Stimulated activated CD8-positive, alpha-beta memory T cell treated with anti-CD3 and anti-CD28 coated beads, Interleukin-4, amount 100 ng/mL, for 24 hours (primary cell): Measurements from ENCODE around the gene KSR2.

Experiments used
- DNase-seq: peaks from one replicate; pipeline ENCODE4 v3.0.0-alpha.2; 2020; ENCODE audit warnings: low read depth

Gene KSR2

GRCh38 chr12:117577122-117577657, 391.6 kb downstream of the KSR2 start:
- DNase-seq: no peak

GRCh38 chr12:117576053-117576452, 392.7 kb downstream of the KSR2 start:
- no peak for DNase-seq

GRCh38 chr12:117574655-117575054, 394.1 kb downstream of the KSR2 start:
- DNase-seq: no peak

- DNase-seq: no peak
These were observed 396.0 kb downstream of the KSR2 start for GRCh38 chr12:117572755-117573154.

- DNase-seq: no peak
These were observed 397.5 kb downstream of the KSR2 start for GRCh38 chr12:117571321-117571720.

GRCh38 chr12:117570608-117571007, 398.2 kb downstream of the KSR2 start:
- no peak for DNase-seq

- DNase-seq: no peak
These were observed 401.1 kb downstream of the KSR2 start for GRCh38 chr12:117567644-117568216.

GRCh38 chr12:117564881-117565280, 403.9 kb downstream of the KSR2 start:
- no peak for DNase-seq

- no peak for DNase-seq
These were observed 405.1 kb downstream of the KSR2 start for GRCh38 chr12:117563706-117564105.

GRCh38 chr12:117563007-117563406, 405.8 kb downstream of the KSR2 start:
- no peak for DNase-seq

- no peak for DNase-seq
These were observed 406.8 kb downstream of the KSR2 start for GRCh38 chr12:117561990-117562389.

GRCh38 chr12:117559978-117560377, 408.8 kb downstream of the KSR2 start:
- DNase-seq: no peak

GRCh38 chr12:117555889-117556288, 412.9 kb downstream of the KSR2 start:
- no peak for DNase-seq

GRCh38 chr12:117552971-117553370, 415.8 kb downstream of the KSR2 start:
- DNase-seq: no peak

GRCh38 chr12:117551665-117552064, 417.1 kb downstream of the KSR2 start:
- DNase-seq: no peak

GRCh38 chr12:117547209-117547608, 421.6 kb downstream of the KSR2 start:
- DNase-seq: no peak

- DNase-seq: no peak
These were observed 423.6 kb downstream of the KSR2 start for GRCh38 chr12:117545216-117545615.

- DNase-seq: no peak
These were observed 428.8 kb downstream of the KSR2 start for GRCh38 chr12:117540011-117540410.

GRCh38 chr12:117538926-117539325, 429.9 kb downstream of the KSR2 start:
- DNase-seq: no peak

GRCh38 chr12:117538032-117538690, 430.6 kb downstream of the KSR2 start:
- DNase-seq: no peak

- no peak for DNase-seq
These were observed 435.1 kb downstream of the KSR2 start for GRCh38 chr12:117533687-117534086.

- DNase-seq: no peak
These were observed 438.0 kb downstream of the KSR2 start for GRCh38 chr12:117530796-117531195.

GRCh38 chr12:117528538-117528937, 440.3 kb downstream of the KSR2 start:
- no peak for DNase-seq

- no peak for DNase-seq
These were observed 441.3 kb downstream of the KSR2 start for GRCh38 chr12:117527479-117527855.
